Endothelial cell of umbilical vein (primary cell): Measurements from ENCODE around the gene FHIT. TPM values are rescaled to one million over a fixed set of nuclear protein-coding genes. Genes with fewer than 3 reads are reported as not detected.

ENCODE experiments used
- BruUV-seq: library from RNA; stranded (reverse); fragments of 400-500 nt; replicated peaks from 2 replicates; lab custom pipeline; 2021; lab: Mats Ljungman, UMichigan
- CTCF ChIA-PET: fragments of 300-600, 350-600 bp; sonication (Branson Sonifier 250); formaldehyde crosslinking; loops from one replicate; lab custom pipeline; 2021; ENCODE audit warnings: antibody characterized with exemption, inconsistent platforms; lab: Charles Lee
- POLR2A ChIA-PET: fragments of 300-600, 350-600 bp; sonication (Branson Sonifier 250); formaldehyde crosslinking; loops from one replicate; lab custom pipeline; 2021; ENCODE audit warnings: antibody characterized with exemption, inconsistent platforms; lab: Charles Lee
- DNase-seq: peaks from one replicate; pipeline ENCODE4 v3.0.0-alpha.2; 2011; ENCODE audit warnings: low read depth, low spot score
- FAIRE-seq: peaks from 2 replicates; lab custom pipeline; 2011; peaks lifted over from hg19 to GRCh38; lab: Jason Lieb, UNC
- H2AFZ ChIP-seq: 2 replicates; pipeline ENCODE4 v1.6.0; 2012; ENCODE audit warnings: low read depth, low read length, control low read depth, inconsistent platforms
- H3K27ac ChIP-seq: 2 replicates; pipeline ENCODE4 v1.5.1; 2011; ENCODE audit warnings: low read depth, mild to moderate bottlenecking, control low read depth, low read length, moderate library complexity; ENCODE audit not compliant: insufficient read depth
- H3K27me3 ChIP-seq, 2 experiments: 2 replicates each; pipeline versions ENCODE4 v1.6.0 to v1.6.1; 2011; ENCODE audit warnings: low read length in 2 of 2, mixed read lengths in 1 of 2; ENCODE audit not compliant: control insufficient read depth in 2 of 2, insufficient read depth in 2 of 2
- H3K36me3 ChIP-seq, 2 experiments: 2 replicates in 1 of 2; 3 replicates in 1 of 2; pipeline ENCODE4 v1.5.1; 2011; ENCODE audit warnings: low read length in 2 of 2, mild to moderate bottlenecking in 1 of 2, moderate library complexity in 1 of 2; ENCODE audit not compliant: control insufficient read depth in 2 of 2, insufficient read depth in 2 of 2; ENCODE audit errors: extremely low read depth in 1 of 2
- H3K4me1 ChIP-seq: 3 replicates; pipeline ENCODE4 v1.5.1; 2011; ENCODE audit warnings: mild to moderate bottlenecking, low read length; ENCODE audit not compliant: control insufficient read depth, insufficient read depth; ENCODE audit errors: extremely low read depth
- H3K4me2 ChIP-seq: 2 replicates; pipeline ENCODE4 v1.6.1; 2011; ENCODE audit warnings: low read length, control low read depth, mixed read lengths; ENCODE audit not compliant: insufficient read depth
- H3K4me3 ChIP-seq, 3 experiments: fragments of 200-600 bp in 1 of 3; sonication (generic), shearing (Covaris generic) in 1 of 3; replicated peaks in 1 of 3; 2 replicates each; pipeline ENCODE4 v1.5.1; 2011 to 2016; ENCODE audit warnings: control low read depth in 3 of 3, low read length in 3 of 3, mild to moderate bottlenecking in 2 of 3, inconsistent platforms in 1 of 3, low read depth in 1 of 3, moderate library complexity in 1 of 3; ENCODE audit not compliant: insufficient read depth in 1 of 3
- H3K79me2 ChIP-seq: 2 replicates; pipeline ENCODE4 v1.6.0; 2012; ENCODE audit warnings: low read length, inconsistent platforms; ENCODE audit not compliant: control insufficient read depth, insufficient read depth
- H3K9ac ChIP-seq: replicated peaks from 2 replicates; pipeline ENCODE3; 2011; ENCODE audit warnings: low read length, control low read depth; ENCODE audit not compliant: insufficient read depth; ENCODE audit errors: extremely low read depth
- H3K9me1 ChIP-seq: replicated peaks from 3 replicates; pipeline ENCODE4 v1.6.0; 2011; ENCODE audit warnings: mild to moderate bottlenecking, low read length; ENCODE audit not compliant: control insufficient read depth, insufficient read depth; ENCODE audit errors: extremely low read depth
- H3K9me3 ChIP-seq: replicated peaks from 2 replicates; pipeline ENCODE4 v1.5.1; 2012; ENCODE audit warnings: low read length, inconsistent platforms; ENCODE audit not compliant: control insufficient read depth, insufficient read depth
- H4K20me1 ChIP-seq: replicated peaks from 2 replicates; pipeline ENCODE3; 2011; ENCODE audit warnings: mild to moderate bottlenecking, low read length; ENCODE audit not compliant: control insufficient read depth, insufficient read depth; ENCODE audit errors: extremely low read depth
- CTCF ChIP-seq, 2 donors: IDR thresholded peaks; 1 replicate in 1 of 2; 2 replicates in 1 of 2; pipeline ENCODE4 v1.5.1; 2011; ENCODE audit warnings: low read length in 2 of 2, mild to moderate bottlenecking in 2 of 2, moderate library complexity in 2 of 2, control low read depth in 1 of 2, inconsistent platforms in 1 of 2, low read depth in 1 of 2; ENCODE audit not compliant: insufficient read depth in 1 of 2; ENCODE audit errors: extremely low read depth in 1 of 2
- EZH2 ChIP-seq: IDR thresholded peaks from 2 replicates; pipeline ENCODE4 v1.6.1; 2012; ENCODE audit warnings: borderline replicate concordance, low read depth, mild to moderate bottlenecking, moderate library complexity, low read length, inconsistent platforms; ENCODE audit not compliant: severe bottlenecking
- FOS ChIP-seq: IDR thresholded peaks from 2 replicates; pipeline ENCODE4 v1.6.1; 2011; ENCODE audit warnings: mild to moderate bottlenecking, low read length, moderate library complexity, borderline replicate concordance; ENCODE audit not compliant: insufficient read depth
- GATA2 ChIP-seq: IDR thresholded peaks from 2 replicates; pipeline ENCODE4 v1.7.0; 2011; ENCODE audit warnings: low read depth, mild to moderate bottlenecking, moderate library complexity, mixed read lengths, low read length; ENCODE audit not compliant: insufficient read length, insufficient read depth
- JUN ChIP-seq: IDR thresholded peaks from 2 replicates; pipeline ENCODE4 v1.6.1; 2011; ENCODE audit warnings: borderline replicate concordance, low read depth; ENCODE audit not compliant: insufficient read length, insufficient read depth
- MAX ChIP-seq: IDR thresholded peaks from 2 replicates; pipeline ENCODE4 v1.6.1; 2011; ENCODE audit not compliant: insufficient read depth, insufficient read length
- MYC ChIP-seq: IDR thresholded peaks from one replicate; pipeline ENCODE4 v1.6.1; 2011; ENCODE audit warnings: mild to moderate bottlenecking, low read depth, low read length
- POLR2A ChIP-seq: IDR thresholded peaks from 2 replicates; pipeline ENCODE4 v1.6.1; 2012; ENCODE audit warnings: low read depth, mild to moderate bottlenecking, control low read depth, low read length
- POLR2AphosphoS5 ChIP-seq: IDR thresholded peaks from 2 replicates; pipeline ENCODE4 v1.6.1; 2012; ENCODE audit warnings: low read depth, mild to moderate bottlenecking, control low read depth, low read length, moderate library complexity; ENCODE audit not compliant: insufficient read depth
- dilution Hi-C: fragments of 300-500 bp; cut with MboI; formaldehyde crosslinking; loops from one replicate; pipeline ENCODE4 v1.15.0; 2019; ENCODE audit warnings: low sequenced_read_pairs; ENCODE audit not compliant: extremely low pct_ligation_motif_present
- intact Hi-C: fragments of 100-400 bp; cut with micrococcal nuclease; formaldehyde crosslinking; loops from one replicate; pipeline ENCODE4 v1.10.0; 2022
- polyA plus RNA-seq, 4 experiments: library from polyadenylated mRNA; depleted of rRNA in 3 of 4; stranded (reverse) in 3 of 4; unstranded in 1 of 4; fragments of >200 nt; gene quantifications; 2 replicates each; pipeline versions ENCODE4 v1.2.1 to v1.2.3, GENCODE V29; 2011 to 2012; ENCODE audit warnings: missing spikeins in 1 of 4
- total RNA-seq: library from RNA; stranded (reverse); gene quantifications from 2 replicates; pipeline ENCODE4 v1.2.3, GENCODE V29; 2021

FHIT gene
- total and polyA plus RNA-seq, 2 donors (not counting 3 experiments of a cell fraction or from before 2014, with no cell fraction given) = 0.47 to 2.2 TPM

GRCh38 chr3:59746585-59746984, 1504.7 kb downstream of the FHIT start:
- DNase-seq (no peak), FAIRE-seq (no peak)
- intact Hi-C loops (no loop called here), dilution Hi-C loops (no loop called here)
- no peak overlapping the region for H3K27ac ChIP-seq
- no peaks in the 10 kb centered on the region for H3K9me1 ChIP-seq
- H3K4me3 ChIP-seq = no peak overlapping the region
- H3K4me2 ChIP-seq = no peak overlapping the region
- TF ChIP-seq MYC = no peak
- no peak for TF ChIP-seq MAX
- TF ChIP-seq FOS = no peak
- TF ChIP-seq CTCF (IDR thresholded peaks at IDR 0.05; ENCODE audit: extremely low read depth in 1 of 2, insufficient read depth in 1 of 2, low read depth in 1 of 2, low read length in 2 of 2) = no peak
- TF ChIP-seq POLR2A = no peak
- no peak for TF ChIP-seq JUN
- no peak for TF ChIP-seq EZH2
- TF ChIP-seq POLR2AphosphoS5 = no peak
- TF ChIP-seq GATA2 = no peak
- CTCF ChIA-PET = no interaction called here
- no peak overlapping the region for H3K9ac ChIP-seq
- H3K79me2 ChIP-seq = no peaks in the 10 kb centered on the region
- no peaks in the 10 kb centered on the region for H3K27me3 ChIP-seq
- no TSS peak for BruUV-seq
- no peaks in the 10 kb centered on the region for H3K36me3 ChIP-seq
- no peak overlapping the region for H2AFZ ChIP-seq
- no peaks in the 10 kb centered on the region for H3K4me1 ChIP-seq
- peaks cover 3% of the 10 kb centered on the region for H3K9me3 ChIP-seq
- no peaks in the 10 kb centered on the region for H4K20me1 ChIP-seq
- POLR2A ChIA-PET = no interaction called here
